ENCODE results near the gene ARHGEF9.
"Not testable (repeated sequence)": the region's sequence is repeated elsewhere in the genome, so short reads cannot be mapped to it uniquely, and the experiment has no call there.

ARHGEF9 gene

GRCh38 chrX:63784902-63785707 is at the start of gene ARHGEF9:
TSS of gene ARHGEF9 (minus strand) at chrX:63785214. CDS start at chrX:63785145, 69 bp downstream.
- H3K27ac ChIP-seq, result no peak within 1 kb of the TSS
- H3K36me3 ChIP-seq (ENCODE audit: insufficient read depth, low read length), result no peaks in the 10 kb centered on the region
- no peak within 1 kb of the TSS for H3K4me3 ChIP-seq
- no peak for DNase-seq (ENCODE audit: low read depth, low spot score)
- H3K9ac ChIP-seq (ENCODE audit: insufficient read length), result no peak within 1 kb of the TSS
- no peaks in the 10 kb centered on the region for H3K9me3 ChIP-seq (ENCODE audit: low read depth, low read length)
- TF ChIP-seq POLR2AphosphoS5 (IDR thresholded peaks at IDR 0.05; ENCODE audit: borderline replicate concordance, low read depth, low read length) (no peak), FOXP2 (optimal IDR thresholded peaks at IDR 0.05; ENCODE audit: control extremely low read depth, extremely low read length, insufficient read depth) (no peak), EZH2 (IDR thresholded peaks at IDR 0.05) (no peak)

GRCh38 chrX:63825446-63825845 is 40.4 kb upstream of the ARHGEF9 start:
- not testable (repeated sequence) for DNase-seq (ENCODE audit: low read depth, low spot score); H3K4me3 ChIP-seq; H3K9me3 ChIP-seq (ENCODE audit: low read depth, low read length); H3K9ac ChIP-seq (ENCODE audit: insufficient read length); H3K27ac ChIP-seq; H3K36me3 ChIP-seq (ENCODE audit: insufficient read depth, low read length)

DNA sequence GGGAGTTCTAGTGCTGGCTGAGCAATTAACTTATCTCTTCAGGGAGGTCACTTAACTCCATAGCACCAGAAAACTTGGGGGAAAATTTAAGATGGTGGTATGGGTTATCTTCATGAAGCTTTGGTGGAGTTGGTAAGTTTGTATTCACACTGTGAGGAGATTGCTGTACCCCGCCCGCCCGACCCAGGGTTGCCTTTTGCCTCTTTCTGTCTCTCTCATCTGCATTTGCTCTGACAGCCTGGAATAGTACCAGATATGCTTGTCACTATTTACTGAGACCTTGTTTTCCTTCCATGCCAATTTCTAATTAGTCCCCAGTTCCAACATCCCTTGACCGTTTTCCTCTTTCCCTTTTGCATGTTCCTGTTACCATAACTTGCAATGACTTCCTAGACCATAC is 33.1 kb upstream of the ARHGEF9 start:
- Histone ChIP-seq H3K9ac (ENCODE audit: insufficient read length) (no peak overlapping the region), H3K9me3 (ENCODE audit: low read depth, low read length) (no peaks in the 10 kb centered on the region), H3K4me3 (no peak overlapping the region), H3K27ac (no peak overlapping the region), H3K36me3 (ENCODE audit: insufficient read depth, low read length) (no peaks in the 10 kb centered on the region)
- no peak for DNase-seq (ENCODE audit: low read depth, low spot score)
- TF ChIP-seq FOXP2 (optimal IDR thresholded peaks at IDR 0.05; ENCODE audit: control extremely low read depth, extremely low read length, insufficient read depth), result no peak
- no peak for TF ChIP-seq POLR2AphosphoS5 (IDR thresholded peaks at IDR 0.05; ENCODE audit: borderline replicate concordance, low read depth, low read length)
- no peak for TF ChIP-seq EZH2 (IDR thresholded peaks at IDR 0.05)

- Histone ChIP-seq H3K27ac (no peak overlapping the region), H3K9me3 (ENCODE audit: low read depth, low read length) (no peaks in the 10 kb centered on the region), H3K9ac (ENCODE audit: insufficient read length) (no peak overlapping the region), H3K36me3 (ENCODE audit: insufficient read depth, low read length) (no peaks in the 10 kb centered on the region), H3K4me3 (no peak overlapping the region)
- TF ChIP-seq POLR2AphosphoS5 (IDR thresholded peaks at IDR 0.05; ENCODE audit: borderline replicate concordance, low read depth, low read length), result no peak
- TF ChIP-seq EZH2 (IDR thresholded peaks at IDR 0.05), result no peak
- no peak for TF ChIP-seq FOXP2 (optimal IDR thresholded peaks at IDR 0.05; ENCODE audit: control extremely low read depth, extremely low read length, insufficient read depth)
- DNase-seq (ENCODE audit: low read depth, low spot score), result no peak
These were observed 32.7 kb upstream of the ARHGEF9 start for GRCh38 chrX:63817696-63818095.

DNA sequence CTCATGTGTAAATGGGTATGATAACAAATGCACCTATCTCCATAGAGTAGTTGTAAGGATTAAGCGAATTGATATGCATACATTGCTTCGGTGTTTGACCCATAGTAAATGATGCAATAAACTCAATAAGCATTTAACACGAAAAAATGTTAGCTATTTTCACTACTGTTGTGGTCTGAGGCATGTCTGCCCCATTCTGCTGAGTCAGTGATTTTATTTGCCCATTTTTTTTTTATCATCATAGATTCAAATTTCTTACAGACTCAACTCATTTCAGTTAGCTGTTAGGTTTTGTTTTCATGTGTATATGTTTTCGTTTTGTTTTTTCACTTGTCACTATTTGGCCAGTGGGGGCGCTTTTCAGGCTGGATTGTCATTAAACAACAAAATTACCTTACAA is 27.8 kb upstream of the ARHGEF9 start:
- Histone ChIP-seq H3K9me3 (ENCODE audit: low read depth, low read length) (no peaks in the 10 kb centered on the region), H3K36me3 (ENCODE audit: insufficient read depth, low read length) (no peaks in the 10 kb centered on the region), H3K4me3 (no peak overlapping the region), H3K27ac (no peak overlapping the region), H3K9ac (ENCODE audit: insufficient read length) (no peak overlapping the region)
- TF ChIP-seq FOXP2 (optimal IDR thresholded peaks at IDR 0.05; ENCODE audit: control extremely low read depth, extremely low read length, insufficient read depth) (no peak), EZH2 (IDR thresholded peaks at IDR 0.05) (no peak), POLR2AphosphoS5 (IDR thresholded peaks at IDR 0.05; ENCODE audit: borderline replicate concordance, low read depth, low read length) (no peak)
- no peak for DNase-seq (ENCODE audit: low read depth, low spot score)

GRCh38 chrX:63810746-63811145 is 25.7 kb upstream of the ARHGEF9 start:
- Histone ChIP-seq H3K27ac (no peak overlapping the region), H3K9ac (ENCODE audit: insufficient read length) (no peak overlapping the region)

GRCh38 chrX:63809173-63809572 is 24.2 kb upstream of the ARHGEF9 start:
- no peak for DNase-seq (ENCODE audit: low read depth, low spot score)
- Histone ChIP-seq H3K9me3 (ENCODE audit: low read depth, low read length) (no peaks in the 10 kb centered on the region), H3K4me3 (no peak overlapping the region), H3K27ac (no peak overlapping the region), H3K9ac (ENCODE audit: insufficient read length) (no peak overlapping the region), H3K36me3 (ENCODE audit: insufficient read depth, low read length) (no peaks in the 10 kb centered on the region)
- TF ChIP-seq FOXP2 (optimal IDR thresholded peaks at IDR 0.05; ENCODE audit: control extremely low read depth, extremely low read length, insufficient read depth) (no peak), EZH2 (IDR thresholded peaks at IDR 0.05) (no peak)

More at GRCh38 chrX:63810746-63811145, 25.7 kb upstream of the ARHGEF9 start:
- Histone ChIP-seq H3K36me3 (ENCODE audit: insufficient read depth, low read length) (no peaks in the 10 kb centered on the region), H3K9me3 (ENCODE audit: low read depth, low read length) (no peaks in the 10 kb centered on the region), H3K4me3 (no peak overlapping the region)
- DNase-seq (ENCODE audit: low read depth, low spot score), result no peak
- TF ChIP-seq EZH2 (IDR thresholded peaks at IDR 0.05) (no peak), FOXP2 (optimal IDR thresholded peaks at IDR 0.05; ENCODE audit: control extremely low read depth, extremely low read length, insufficient read depth) (no peak), POLR2AphosphoS5 (IDR thresholded peaks at IDR 0.05; ENCODE audit: borderline replicate concordance, low read depth, low read length) (no peak)

GRCh38 chrX:63795406-63795805 is 10.4 kb upstream of the ARHGEF9 start:
- H3K36me3 ChIP-seq (ENCODE audit: insufficient read depth, low read length); H3K9ac ChIP-seq (ENCODE audit: insufficient read length); DNase-seq (ENCODE audit: low read depth, low spot score); H3K9me3 ChIP-seq (ENCODE audit: low read depth, low read length); H3K4me3 ChIP-seq; H3K27ac ChIP-seq: not testable (repeated sequence)

DNA sequence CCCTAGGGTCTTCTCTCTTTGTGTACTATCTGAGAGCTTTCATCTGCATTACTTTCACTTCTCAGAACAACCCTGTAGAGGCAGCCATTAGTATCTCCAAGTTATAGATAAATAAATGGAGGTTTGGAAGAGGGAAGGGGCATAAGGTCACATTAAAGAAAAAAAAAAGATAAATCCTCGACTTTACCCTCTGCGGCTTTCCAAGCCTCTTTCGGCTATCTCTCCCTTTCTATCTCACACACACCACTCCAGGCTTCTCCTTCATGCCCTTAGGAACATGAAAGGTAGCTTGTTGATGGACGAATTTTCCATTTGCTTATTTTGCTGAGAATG is 660 bp upstream of the ARHGEF9 start:
- Histone ChIP-seq H3K4me3 (no peak overlapping the region), H3K36me3 (ENCODE audit: insufficient read depth, low read length) (no peaks in the 10 kb centered on the region), H3K9me3 (ENCODE audit: low read depth, low read length) (no peaks in the 10 kb centered on the region), H3K27ac (no peak overlapping the region), H3K9ac (ENCODE audit: insufficient read length) (no peak overlapping the region)
- DNase-seq (ENCODE audit: low read depth, low spot score), result no peak
- no peak for TF ChIP-seq FOXP2 (optimal IDR thresholded peaks at IDR 0.05; ENCODE audit: control extremely low read depth, extremely low read length, insufficient read depth)
- TF ChIP-seq POLR2AphosphoS5 (IDR thresholded peaks at IDR 0.05; ENCODE audit: borderline replicate concordance, low read depth, low read length), result no peak
- no peak for TF ChIP-seq EZH2 (IDR thresholded peaks at IDR 0.05)

Measured in SK-N-MC (cell line).